ENCODE measurements around the gene CCDC152.

The CCDC152 gene

GRCh38 chr5:42791151-42791550 is 34.5 kb downstream of the CCDC152 start:
- TF ChIP-seq, protein P1, sequence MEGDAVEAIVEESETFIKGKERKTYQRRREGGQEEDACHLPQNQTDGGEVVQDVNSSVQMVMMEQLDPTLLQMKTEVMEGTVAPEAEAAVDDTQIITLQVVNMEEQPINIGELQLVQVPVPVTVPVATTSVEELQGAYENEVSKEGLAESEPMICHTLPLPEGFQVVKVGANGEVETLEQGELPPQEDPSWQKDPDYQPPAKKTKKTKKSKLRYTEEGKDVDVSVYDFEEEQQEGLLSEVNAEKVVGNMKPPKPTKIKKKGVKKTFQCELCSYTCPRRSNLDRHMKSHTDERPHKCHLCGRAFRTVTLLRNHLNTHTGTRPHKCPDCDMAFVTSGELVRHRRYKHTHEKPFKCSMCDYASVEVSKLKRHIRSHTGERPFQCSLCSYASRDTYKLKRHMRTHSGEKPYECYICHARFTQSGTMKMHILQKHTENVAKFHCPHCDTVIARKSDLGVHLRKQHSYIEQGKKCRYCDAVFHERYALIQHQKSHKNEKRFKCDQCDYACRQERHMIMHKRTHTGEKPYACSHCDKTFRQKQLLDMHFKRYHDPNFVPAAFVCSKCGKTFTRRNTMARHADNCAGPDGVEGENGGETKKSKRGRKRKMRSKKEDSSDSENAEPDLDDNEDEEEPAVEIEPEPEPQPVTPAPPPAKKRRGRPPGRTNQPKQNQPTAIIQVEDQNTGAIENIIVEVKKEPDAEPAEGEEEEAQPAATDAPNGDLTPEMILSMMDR (conservative IDR thresholded peaks at IDR 0.05; ENCODE audit: low read depth, low read length) = no peak
- H3K4me3 ChIP-seq (ENCODE audit: low read length) = no peak overlapping the region
- DNase-seq (ENCODE audit: low read depth) = no peak

DNA sequence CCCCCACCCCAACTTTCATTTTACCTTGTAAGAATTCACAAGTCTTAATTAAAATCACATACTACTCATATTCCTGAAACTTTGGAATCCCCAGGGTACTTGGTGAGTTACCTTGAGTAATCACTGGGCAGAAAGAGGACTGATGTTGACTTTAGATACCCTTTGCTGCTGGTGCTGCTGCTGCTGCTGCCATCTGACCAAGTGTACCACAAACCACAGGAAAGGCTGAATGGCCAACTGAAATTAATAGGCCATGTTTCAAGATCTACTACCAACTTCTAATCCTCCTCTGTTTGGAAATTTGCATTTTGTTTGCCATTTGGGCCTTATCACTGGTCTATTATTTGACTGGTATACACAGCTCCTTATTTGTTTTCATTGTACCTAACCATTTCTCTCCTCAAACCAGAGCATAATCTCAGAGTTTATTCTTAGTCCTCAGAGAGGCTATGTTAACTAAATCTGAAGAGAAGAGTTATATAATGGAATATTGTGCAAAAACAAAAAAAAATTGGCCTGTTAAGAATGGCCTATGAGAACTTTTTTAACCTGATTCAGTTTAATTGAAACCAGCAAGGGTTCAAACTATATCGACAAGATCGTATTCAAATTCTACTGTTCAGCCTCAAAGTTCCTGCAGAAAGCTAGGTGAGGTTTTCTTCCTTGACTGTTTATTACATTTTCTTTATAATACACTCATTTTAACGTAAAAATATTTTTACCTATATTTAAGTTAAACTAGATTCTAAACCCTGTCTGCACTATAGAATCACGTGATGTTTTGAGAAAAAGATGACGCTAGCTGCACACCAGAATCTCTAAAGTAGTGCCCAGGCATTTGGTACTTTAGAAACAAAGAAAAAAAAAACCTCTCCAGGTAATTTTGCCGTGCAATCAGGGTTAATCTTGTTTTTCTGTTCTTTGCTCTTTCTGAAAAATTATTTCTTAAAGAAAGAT is 41.9 kb downstream of the CCDC152 start:
- TF ChIP-seq, protein P1 (conservative IDR thresholded peaks at IDR 0.05; ENCODE audit: low read depth, low read length) = no peak
- no peak overlapping the region for H3K4me3 ChIP-seq (ENCODE audit: low read length)
- DNase-seq (ENCODE audit: low read depth) = no peak

DNA sequence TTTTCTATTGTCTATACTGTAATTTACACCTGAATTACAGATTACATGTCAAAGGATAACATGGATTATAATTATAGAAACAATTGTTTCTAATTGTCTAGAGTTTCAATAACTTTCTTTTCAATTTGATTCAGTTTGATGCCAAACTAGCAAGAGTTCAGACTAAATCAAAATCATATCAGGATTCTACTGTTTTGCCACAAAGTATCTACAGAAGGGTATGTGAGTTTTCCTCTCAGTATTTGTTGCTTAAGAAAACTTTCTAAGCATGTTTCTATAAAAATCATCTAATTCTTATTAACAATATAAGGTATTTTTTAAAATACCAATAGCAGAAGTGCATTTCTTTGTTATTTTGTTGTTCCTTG is 42.6 kb downstream of the CCDC152 start:
- TF ChIP-seq, protein P1 (conservative IDR thresholded peaks at IDR 0.05; ENCODE audit: low read depth, low read length) = no peak
- no peak for DNase-seq (ENCODE audit: low read depth)
- H3K4me3 ChIP-seq (ENCODE audit: low read length) = no peak overlapping the region

- no peak for DNase-seq (ENCODE audit: low read depth)
- H3K4me3 ChIP-seq (ENCODE audit: low read length) = no peak overlapping the region
- TF ChIP-seq, protein P1 (conservative IDR thresholded peaks at IDR 0.05; ENCODE audit: low read depth, low read length) = no peak
Observed at GRCh38 chr5:42799668-42800114, 43.1 kb downstream of the CCDC152 start.

- no peak overlapping the region for H3K4me3 ChIP-seq (ENCODE audit: low read length)
- TF ChIP-seq, protein P1 (conservative IDR thresholded peaks at IDR 0.05; ENCODE audit: low read depth, low read length) = no peak
- DNase-seq (ENCODE audit: low read depth) = no peak
Observed at GRCh38 chr5:42800748-42801330, 44.2 kb downstream of the CCDC152 start.

GRCh38 chr5:42801516-42802166 is 45.0 kb downstream of the CCDC152 start:
- H3K4me3 ChIP-seq (ENCODE audit: low read length) = no peak overlapping the region
- no peak for DNase-seq (ENCODE audit: low read depth)
- TF ChIP-seq, protein P1 (conservative IDR thresholded peaks at IDR 0.05; ENCODE audit: low read depth, low read length) = no peak

All from retinal pigment epithelial cell (primary cell).